Endothelial cell of umbilical vein (primary cell): ENCODE results near the gene SLC4A2. TPM values are rescaled to one million over a fixed set of nuclear protein-coding genes. Genes with fewer than 3 reads are reported as not detected.

Source experiments
- BruUV-seq: library from RNA; stranded (reverse); fragments of 400-500 nt; replicated peaks from 2 replicates; lab custom pipeline; 2021; lab: Mats Ljungman, UMichigan
- CTCF ChIA-PET: fragments of 300-600, 350-600 bp; sonication (Branson Sonifier 250); formaldehyde crosslinking; loops from one replicate; lab custom pipeline; 2021; ENCODE audit warnings: antibody characterized with exemption, inconsistent platforms; lab: Charles Lee
- POLR2A ChIA-PET: fragments of 300-600, 350-600 bp; sonication (Branson Sonifier 250); formaldehyde crosslinking; loops from one replicate; lab custom pipeline; 2021; ENCODE audit warnings: antibody characterized with exemption, inconsistent platforms; lab: Charles Lee
- DNase-seq: peaks from one replicate; pipeline ENCODE4 v3.0.0-alpha.2; 2011; ENCODE audit warnings: low read depth, low spot score
- FAIRE-seq: peaks from 2 replicates; lab custom pipeline; 2011; peaks lifted over from hg19 to GRCh38; lab: Jason Lieb, UNC
- H2AFZ ChIP-seq: 2 replicates; pipeline ENCODE4 v1.6.0; 2012; ENCODE audit warnings: low read depth, low read length, control low read depth, inconsistent platforms
- H3K27ac ChIP-seq: 2 replicates; pipeline ENCODE4 v1.5.1; 2011; ENCODE audit warnings: low read depth, mild to moderate bottlenecking, control low read depth, low read length, moderate library complexity; ENCODE audit not compliant: insufficient read depth
- H3K27me3 ChIP-seq, 2 experiments: 2 replicates each; pipeline versions ENCODE4 v1.6.0 to v1.6.1; 2011; ENCODE audit warnings: low read length in 2 of 2, mixed read lengths in 1 of 2; ENCODE audit not compliant: control insufficient read depth in 2 of 2, insufficient read depth in 2 of 2
- H3K36me3 ChIP-seq, 2 experiments: 2 replicates in 1 of 2; 3 replicates in 1 of 2; pipeline ENCODE4 v1.5.1; 2011; ENCODE audit warnings: low read length in 2 of 2, mild to moderate bottlenecking in 1 of 2, moderate library complexity in 1 of 2; ENCODE audit not compliant: control insufficient read depth in 2 of 2, insufficient read depth in 2 of 2; ENCODE audit errors: extremely low read depth in 1 of 2
- H3K4me1 ChIP-seq: 3 replicates; pipeline ENCODE4 v1.5.1; 2011; ENCODE audit warnings: mild to moderate bottlenecking, low read length; ENCODE audit not compliant: control insufficient read depth, insufficient read depth; ENCODE audit errors: extremely low read depth
- H3K4me2 ChIP-seq: 2 replicates; pipeline ENCODE4 v1.6.1; 2011; ENCODE audit warnings: low read length, control low read depth, mixed read lengths; ENCODE audit not compliant: insufficient read depth
- H3K4me3 ChIP-seq, 3 experiments: fragments of 200-600 bp in 1 of 3; sonication (generic), shearing (Covaris generic) in 1 of 3; replicated peaks in 1 of 3; 2 replicates each; pipeline ENCODE4 v1.5.1; 2011 to 2016; ENCODE audit warnings: control low read depth in 3 of 3, low read length in 3 of 3, mild to moderate bottlenecking in 2 of 3, inconsistent platforms in 1 of 3, low read depth in 1 of 3, moderate library complexity in 1 of 3; ENCODE audit not compliant: insufficient read depth in 1 of 3
- H3K79me2 ChIP-seq: 2 replicates; pipeline ENCODE4 v1.6.0; 2012; ENCODE audit warnings: low read length, inconsistent platforms; ENCODE audit not compliant: control insufficient read depth, insufficient read depth
- H3K9ac ChIP-seq: replicated peaks from 2 replicates; pipeline ENCODE3; 2011; ENCODE audit warnings: low read length, control low read depth; ENCODE audit not compliant: insufficient read depth; ENCODE audit errors: extremely low read depth
- H3K9me1 ChIP-seq: replicated peaks from 3 replicates; pipeline ENCODE4 v1.6.0; 2011; ENCODE audit warnings: mild to moderate bottlenecking, low read length; ENCODE audit not compliant: control insufficient read depth, insufficient read depth; ENCODE audit errors: extremely low read depth
- H3K9me3 ChIP-seq: replicated peaks from 2 replicates; pipeline ENCODE4 v1.5.1; 2012; ENCODE audit warnings: low read length, inconsistent platforms; ENCODE audit not compliant: control insufficient read depth, insufficient read depth
- H4K20me1 ChIP-seq: replicated peaks from 2 replicates; pipeline ENCODE3; 2011; ENCODE audit warnings: mild to moderate bottlenecking, low read length; ENCODE audit not compliant: control insufficient read depth, insufficient read depth; ENCODE audit errors: extremely low read depth
- CTCF ChIP-seq, 2 donors: IDR thresholded peaks; 1 replicate in 1 of 2; 2 replicates in 1 of 2; pipeline ENCODE4 v1.5.1; 2011; ENCODE audit warnings: low read length in 2 of 2, mild to moderate bottlenecking in 2 of 2, moderate library complexity in 2 of 2, control low read depth in 1 of 2, inconsistent platforms in 1 of 2, low read depth in 1 of 2; ENCODE audit not compliant: insufficient read depth in 1 of 2; ENCODE audit errors: extremely low read depth in 1 of 2
- EZH2 ChIP-seq: IDR thresholded peaks from 2 replicates; pipeline ENCODE4 v1.6.1; 2012; ENCODE audit warnings: borderline replicate concordance, low read depth, mild to moderate bottlenecking, moderate library complexity, low read length, inconsistent platforms; ENCODE audit not compliant: severe bottlenecking
- FOS ChIP-seq: IDR thresholded peaks from 2 replicates; pipeline ENCODE4 v1.6.1; 2011; ENCODE audit warnings: mild to moderate bottlenecking, low read length, moderate library complexity, borderline replicate concordance; ENCODE audit not compliant: insufficient read depth
- GATA2 ChIP-seq: IDR thresholded peaks from 2 replicates; pipeline ENCODE4 v1.7.0; 2011; ENCODE audit warnings: low read depth, mild to moderate bottlenecking, moderate library complexity, mixed read lengths, low read length; ENCODE audit not compliant: insufficient read length, insufficient read depth
- JUN ChIP-seq: IDR thresholded peaks from 2 replicates; pipeline ENCODE4 v1.6.1; 2011; ENCODE audit warnings: borderline replicate concordance, low read depth; ENCODE audit not compliant: insufficient read length, insufficient read depth
- MYC ChIP-seq: IDR thresholded peaks from one replicate; pipeline ENCODE4 v1.6.1; 2011; ENCODE audit warnings: mild to moderate bottlenecking, low read depth, low read length
- POLR2A ChIP-seq: IDR thresholded peaks from 2 replicates; pipeline ENCODE4 v1.6.1; 2012; ENCODE audit warnings: low read depth, mild to moderate bottlenecking, control low read depth, low read length
- POLR2AphosphoS5 ChIP-seq: IDR thresholded peaks from 2 replicates; pipeline ENCODE4 v1.6.1; 2012; ENCODE audit warnings: low read depth, mild to moderate bottlenecking, control low read depth, low read length, moderate library complexity; ENCODE audit not compliant: insufficient read depth
- dilution Hi-C: fragments of 300-500 bp; cut with MboI; formaldehyde crosslinking; loops from one replicate; pipeline ENCODE4 v1.15.0; 2019; ENCODE audit warnings: low sequenced_read_pairs; ENCODE audit not compliant: extremely low pct_ligation_motif_present
- intact Hi-C: fragments of 100-400 bp; cut with micrococcal nuclease; formaldehyde crosslinking; loops from one replicate; pipeline ENCODE4 v1.10.0; 2022
- polyA plus RNA-seq, 4 experiments: library from polyadenylated mRNA; depleted of rRNA in 3 of 4; stranded (reverse) in 3 of 4; unstranded in 1 of 4; fragments of >200 nt; gene quantifications; 2 replicates each; pipeline versions ENCODE4 v1.2.1 to v1.2.3, GENCODE V29; 2011 to 2012; ENCODE audit warnings: missing spikeins in 1 of 4
- total RNA-seq: library from RNA; stranded (reverse); gene quantifications from 2 replicates; pipeline ENCODE4 v1.2.3, GENCODE V29; 2021
- TF ChIP-seq, protein P1 (sequence below): IDR thresholded peaks from 2 replicates; pipeline ENCODE4 v1.6.1; 2011; ENCODE audit not compliant: insufficient read depth, insufficient read length

SLC4A2 gene
- total and polyA plus RNA-seq, 2 donors (not counting 3 experiments of a cell fraction or from before 2014, with no cell fraction given), result 108 to 172 TPM

DNA sequence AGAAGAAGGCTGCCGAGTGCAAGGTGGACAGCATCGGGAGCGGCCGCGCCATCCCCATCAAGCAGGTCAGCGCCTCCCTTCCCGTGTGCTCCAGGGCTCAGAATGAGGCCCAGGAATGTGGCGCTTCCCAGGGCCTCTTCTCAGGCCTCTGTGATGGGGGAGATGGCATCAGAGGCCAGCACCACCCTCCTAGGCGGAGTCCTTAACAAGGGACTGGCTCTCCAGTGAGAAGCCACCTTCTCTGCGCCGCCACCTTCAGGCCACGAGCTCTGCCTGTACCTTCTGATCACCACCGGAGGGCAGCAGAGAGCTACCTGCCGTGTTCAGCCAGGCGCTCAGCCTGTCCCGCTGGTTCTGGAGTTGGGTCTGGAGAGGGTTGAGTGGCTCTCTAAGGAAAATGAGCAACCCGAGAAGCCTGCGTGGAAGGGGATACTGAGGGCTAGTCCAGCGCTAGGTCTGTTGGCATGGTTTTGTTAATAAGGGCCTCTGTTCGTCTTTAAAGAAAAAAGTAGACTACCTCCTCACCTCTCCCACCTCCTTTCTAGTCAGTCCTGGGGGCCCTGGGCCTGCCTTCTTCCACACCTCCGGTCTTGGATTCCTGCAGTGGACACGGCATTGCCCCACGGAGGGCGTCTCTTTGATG lies 64.6 kb downstream of the SLC4A2 start:
- intact Hi-C loops (loop anchor here (1.0 kb wide), 3 partner anchors 48 to 179 kb away; no protein-coding TSS in a partner anchor), dilution Hi-C loops (no loop called here)
- no peak for TF ChIP-seq FOS
- peak; percentile 98 to 99 for TF ChIP-seq CTCF (IDR thresholded peaks at IDR 0.05; ENCODE audit: extremely low read depth in 1 of 2, insufficient read depth in 1 of 2, low read depth in 1 of 2, low read length in 2 of 2)
- Histone ChIP-seq H3K27me3 (no peaks in the 10 kb centered on the region), H3K9me1 (no peaks in the 10 kb centered on the region), H3K4me3 (no peak overlapping the region), H3K36me3 (peaks cover 12 to 58% of the 10 kb centered on the region in 2 experiments), H3K4me1 (peaks cover 6% of the 10 kb centered on the region), H2AFZ (no peak overlapping the region), H3K4me2 (no peak overlapping the region), H4K20me1 (peaks cover 2% of the 10 kb centered on the region), H3K9ac (no peak overlapping the region), H3K79me2 (no peaks in the 10 kb centered on the region), H3K27ac (no peak overlapping the region), H3K9me3 (no peaks in the 10 kb centered on the region)
- peak; percentile 74 for DNase-seq
- BruUV-seq, result no TSS peak
- peak; percentile 92 for FAIRE-seq
- ChIA-PET POLR2A (no interaction called here), CTCF (interaction anchor here (0.6 to 1.8 kb wide), 48 partner anchors 9 to 226 kb away, joined by 3 to 33 read pairs (median 5); partner anchors contain the start of genes ABCB8, ABCF2, AGAP3 and CHPF2)

DNA sequence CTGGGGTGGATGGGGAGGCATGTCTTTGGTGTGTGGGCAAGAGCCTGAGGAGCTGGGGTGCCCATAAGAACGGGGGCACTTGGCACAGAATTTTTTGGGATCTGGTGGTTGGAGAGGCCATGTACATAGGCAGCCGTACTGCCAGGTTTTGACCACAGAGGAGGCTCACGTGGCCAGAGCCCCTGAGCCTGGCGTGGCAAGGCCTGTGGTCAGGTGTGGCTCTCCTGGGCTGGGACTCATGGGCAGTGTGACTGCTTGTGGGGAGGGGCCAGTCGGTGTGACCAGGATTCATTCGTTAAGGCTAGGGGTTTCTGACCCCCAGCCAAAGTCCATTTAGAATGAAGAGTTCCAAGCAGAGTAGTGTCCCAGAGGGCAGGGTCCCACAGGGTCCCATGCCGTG lies 65.1 kb downstream of the SLC4A2 start:
- peaks cover 2% of the 10 kb centered on the region for H4K20me1 ChIP-seq
- FAIRE-seq (no peak), DNase-seq (no peak)
- H3K9me3 ChIP-seq, result no peaks in the 10 kb centered on the region
- H3K79me2 ChIP-seq, result no peaks in the 10 kb centered on the region
- POLR2A ChIA-PET, result no interaction called here
- dilution Hi-C loops, result no loop called here
- no peak overlapping the region for H3K4me3 ChIP-seq
- TF ChIP-seq CTCF (IDR thresholded peaks at IDR 0.05; ENCODE audit: extremely low read depth in 1 of 2, insufficient read depth in 1 of 2, low read depth in 1 of 2, low read length in 2 of 2) (no peak), POLR2AphosphoS5 (no peak), FOS (no peak), EZH2 (no peak), POLR2A (no peak), GATA2 (no peak), MYC (no peak), JUN (no peak)
- TF ChIP-seq, protein P1, sequence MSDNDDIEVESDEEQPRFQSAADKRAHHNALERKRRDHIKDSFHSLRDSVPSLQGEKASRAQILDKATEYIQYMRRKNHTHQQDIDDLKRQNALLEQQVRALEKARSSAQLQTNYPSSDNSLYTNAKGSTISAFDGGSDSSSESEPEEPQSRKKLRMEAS, result no peak
- no peaks in the 10 kb centered on the region for H3K27me3 ChIP-seq
- intact Hi-C loops, result loop anchor here (1.0 kb wide), 3 partner anchors 48 to 179 kb away; no protein-coding TSS in a partner anchor
- H2AFZ ChIP-seq, result no peak overlapping the region
- no peak overlapping the region for H3K27ac ChIP-seq
- peaks cover 10 to 53% of the 10 kb centered on the region in 2 experiments for H3K36me3 ChIP-seq
- peaks cover 6% of the 10 kb centered on the region for H3K4me1 ChIP-seq
- H3K9me1 ChIP-seq, result no peaks in the 10 kb centered on the region
- H3K9ac ChIP-seq, result no peak overlapping the region
- no peak overlapping the region for H3K4me2 ChIP-seq
- no TSS peak for BruUV-seq
- CTCF ChIA-PET, result interaction anchor here (0.6 to 1.8 kb wide), 45 partner anchors 10 to 226 kb away, joined by 3 to 33 read pairs (median 5); partner anchors contain the start of genes ABCB8, ABCF2, AGAP3 and CHPF2
